Ascending aorta (tissue), 2 donors: ENCODE results near the gene ZMYND11. TPM values are rescaled to one million over a fixed set of nuclear protein-coding genes. Genes with fewer than 3 reads are reported as not detected.

Source experiments
- DNase-seq, 2 donors: peaks; one replicate each; pipeline ENCODE4 v3.0.0-alpha.2; 2019; ENCODE audit warnings: low spot score in 2 of 2
- H3K27ac ChIP-seq, 2 donors: fragments of 200-600 bp; sonication (generic); one replicate each; pipeline ENCODE4 v1.5.1; 2016 to 2017; ENCODE audit warnings: mild to moderate bottlenecking in 1 of 2
- H3K27me3 ChIP-seq: fragments of 200-600 bp; sonication (generic); one replicate; pipeline ENCODE4 v1.5.1; 2017
- H3K36me3 ChIP-seq, 2 donors: fragments of 200-600 bp; sonication (generic); one replicate each; pipeline ENCODE4 v1.5.1; 2016
- H3K4me1 ChIP-seq, 2 donors: fragments of 200-600 bp; sonication (generic); one replicate each; pipeline ENCODE4 v1.5.1; 2016 to 2017; ENCODE audit warnings: mild to moderate bottlenecking in 1 of 2
- H3K4me3 ChIP-seq, 2 donors: fragments of 200-600 bp; sonication (generic); one replicate each; pipeline ENCODE4 v1.5.1; 2016 to 2017; ENCODE audit warnings: mild to moderate bottlenecking in 1 of 2
- H3K9me3 ChIP-seq, 2 donors: fragments of 200-600 bp; sonication (generic); one replicate each; pipeline ENCODE4 v1.5.1; 2016
- CTCF ChIP-seq, 3 experiments: fragments of 200-600 bp in 2 of 3; fragments of 450-650 bp in 1 of 3; sonication (generic) in 2 of 3; IDR thresholded peaks; one replicate each; pipeline ENCODE4 v1.5.1; 2016 to 2019; ENCODE audit warnings: antibody characterized with exemption in 3 of 3, mild to moderate bottlenecking in 1 of 3, moderate library complexity in 1 of 3
- intact Hi-C: fragments of 100-400 bp; cut with DNase I; formaldehyde crosslinking; loops from one replicate; pipeline ENCODE4 v1.15.1; 2023
- total RNA-seq: library from RNA; depleted of rRNA; stranded (reverse); fragments of >200 nt; gene quantifications from one replicate; pipeline ENCODE4 v1.1.0, GENCODE V29; 2016

Gene ZMYND11
- total RNA-seq, 1 donor from 2014 or later, result 29.6 TPM

DNA sequence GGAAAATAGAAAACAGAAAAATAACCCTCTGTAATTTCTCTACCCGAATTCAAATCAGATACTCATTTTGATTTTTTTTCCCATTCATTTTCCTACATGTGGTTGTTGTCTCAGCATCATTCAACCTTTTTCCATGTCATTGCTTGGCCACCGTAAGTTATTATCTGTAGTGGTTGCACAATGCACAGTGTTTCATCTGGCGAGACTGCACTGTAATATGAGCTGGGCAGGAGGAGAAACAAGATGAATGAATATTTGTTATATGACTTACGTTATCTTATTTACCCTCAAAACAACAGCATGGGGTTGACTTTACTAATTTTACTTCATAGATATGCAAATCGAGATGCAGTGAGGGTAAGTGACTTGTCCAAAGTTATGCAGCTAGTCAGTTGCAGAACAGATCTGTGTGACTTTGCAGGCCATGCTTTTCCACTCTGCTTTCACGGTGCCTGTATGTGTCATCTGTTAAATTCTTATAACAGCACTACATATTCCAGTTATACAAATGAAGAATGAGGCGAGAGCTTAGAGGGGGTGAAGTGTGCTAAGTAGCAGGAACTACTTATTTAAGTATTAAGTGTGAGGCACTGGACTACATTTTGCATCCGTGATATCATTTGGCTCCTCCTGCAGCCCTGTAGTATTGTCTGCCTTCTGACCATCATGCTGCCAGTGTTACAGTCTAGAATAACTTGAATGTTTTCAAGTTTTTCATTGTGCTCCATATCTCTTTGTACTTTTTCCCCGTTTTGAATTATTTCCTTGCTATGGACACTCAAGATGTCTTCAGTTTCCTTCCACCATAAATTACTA lies 56.7 kb downstream of the ZMYND11 start:
- H3K9me3 ChIP-seq, result no peaks in the 10 kb centered on the region
- H3K4me1 ChIP-seq, result peaks cover 0 to 6% of the 10 kb centered on the region in 2 donors
- no peaks in the 10 kb centered on the region for H3K36me3 ChIP-seq
- TF ChIP-seq CTCF (IDR thresholded peaks at IDR 0.05), result no peak
- H3K4me3 ChIP-seq, result no peak overlapping the region
- DNase-seq, result no peak
- H3K27me3 ChIP-seq, result no peaks in the 10 kb centered on the region
- H3K27ac ChIP-seq, result no peak overlapping the region
- intact Hi-C loops, result no loop called here

DNA sequence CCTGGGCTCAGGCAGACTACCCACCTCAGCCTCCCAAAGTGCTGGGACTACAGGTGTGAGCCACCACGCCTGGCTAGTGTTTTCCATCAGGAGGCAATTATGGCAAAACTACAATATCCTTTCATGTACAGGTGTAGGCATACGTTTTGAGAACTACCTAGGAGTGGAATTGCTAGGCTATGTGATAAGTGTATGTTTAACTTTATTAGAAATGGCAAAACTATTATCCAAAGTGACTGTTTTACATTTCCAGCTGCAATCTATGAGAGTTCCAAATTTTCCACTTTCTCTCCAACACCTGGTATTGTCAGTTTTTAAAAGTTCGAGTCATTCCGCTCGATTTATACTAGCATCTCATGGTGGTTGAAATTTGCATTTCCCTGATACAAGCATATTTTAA lies 59.0 kb downstream of the ZMYND11 start:
- Histone ChIP-seq H3K27ac (no peak overlapping the region), H3K4me3 (no peak overlapping the region), H3K36me3 (no peaks in the 10 kb centered on the region), H3K4me1 (no peaks in the 10 kb centered on the region), H3K9me3 (no peaks in the 10 kb centered on the region), H3K27me3 (no peaks in the 10 kb centered on the region)
- intact Hi-C loops, result no loop called here
- DNase-seq, result no peak
- no peak for TF ChIP-seq CTCF (IDR thresholded peaks at IDR 0.05)

- Histone ChIP-seq H3K9me3 (no peaks in the 10 kb centered on the region), H3K4me3 (no peak overlapping the region), H3K36me3 (no peaks in the 10 kb centered on the region), H3K4me1 (peaks cover 0 to 2% of the 10 kb centered on the region in 2 donors), H3K27ac (no peak overlapping the region), H3K27me3 (no peaks in the 10 kb centered on the region)
- intact Hi-C loops, result no loop called here
- no peak for DNase-seq
- no peak for TF ChIP-seq CTCF (IDR thresholded peaks at IDR 0.05)
These were observed 65.2 kb downstream of the ZMYND11 start for GRCh38 chr10:200405-200804.

DNA sequence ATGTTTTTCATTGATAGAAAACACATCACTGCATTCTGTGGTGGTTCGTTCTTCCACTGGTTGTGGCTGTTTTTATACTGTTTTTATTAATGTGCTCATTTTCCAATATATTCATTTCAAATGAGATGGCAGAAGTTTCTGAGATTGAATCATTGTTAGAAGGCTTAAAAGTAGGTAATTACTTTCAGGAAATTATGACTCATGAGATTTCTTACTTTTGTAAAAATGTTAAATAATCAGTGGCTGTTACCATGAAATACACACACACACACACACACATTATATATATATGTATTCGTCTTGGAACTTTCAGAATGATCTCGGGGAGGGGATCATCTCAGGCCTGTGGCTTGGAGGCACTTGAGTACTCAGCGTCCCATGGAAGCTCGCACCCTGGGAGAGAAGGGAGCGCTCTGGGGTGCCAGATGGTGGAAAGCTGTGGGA lies 66.1 kb downstream of the ZMYND11 start:
- TF ChIP-seq CTCF (IDR thresholded peaks at IDR 0.05), result no peak
- no peak for DNase-seq
- no peaks in the 10 kb centered on the region for H3K9me3 ChIP-seq
- no peak overlapping the region for H3K4me3 ChIP-seq
- H3K36me3 ChIP-seq, result no peaks in the 10 kb centered on the region
- peaks cover 0 to 2% of the 10 kb centered on the region in 2 donors for H3K4me1 ChIP-seq
- intact Hi-C loops, result no loop called here
- no peaks in the 10 kb centered on the region for H3K27me3 ChIP-seq
- no peak overlapping the region for H3K27ac ChIP-seq

DNA sequence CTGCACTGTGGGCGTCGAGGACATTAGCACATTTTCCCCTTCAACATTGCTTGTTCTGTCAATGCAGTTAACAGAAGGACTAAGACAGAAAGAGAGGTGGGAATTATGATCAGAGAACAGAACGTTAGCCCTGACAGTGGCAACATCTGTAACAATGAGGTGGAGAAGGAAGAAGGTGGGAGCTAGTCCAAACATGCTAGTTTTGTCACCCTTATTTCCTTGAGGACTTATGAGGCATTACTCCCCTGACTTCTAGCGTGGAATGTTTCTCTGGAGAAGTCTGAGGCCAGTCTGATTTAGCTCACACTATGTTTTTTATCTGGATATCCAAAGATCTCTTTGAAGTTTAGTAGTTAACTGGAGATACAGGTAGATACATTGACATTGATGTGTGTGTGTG lies 73.4 kb downstream of the ZMYND11 start:
- no peaks in the 10 kb centered on the region for H3K4me1 ChIP-seq
- no peak overlapping the region for H3K27ac ChIP-seq
- no peak for TF ChIP-seq CTCF (IDR thresholded peaks at IDR 0.05)
- DNase-seq, result no peak
- H3K27me3 ChIP-seq, result no peaks in the 10 kb centered on the region
- peaks cover 0 to 13% of the 10 kb centered on the region in 2 donors for H3K36me3 ChIP-seq
- intact Hi-C loops, result no loop called here
- no peaks in the 10 kb centered on the region for H3K9me3 ChIP-seq
- no peak overlapping the region for H3K4me3 ChIP-seq
